Uterus (tissue), 2 donors: Measurements from ENCODE around the gene NDUFB11.

Experiments
- CTCF ChIP-seq, 4 experiments: fragments of 200-600 bp in 2 of 4; fragments of 450-650 bp in 2 of 4; sonication (generic) in 2 of 4; IDR thresholded peaks; one replicate each; pipeline ENCODE4 v1.5.1; 2016 to 2019; ENCODE audit warnings: antibody characterized with exemption in 4 of 4, mild to moderate bottlenecking in 2 of 4, moderate library complexity in 1 of 4
- POLR2A ChIP-seq, 2 donors: fragments of 450-650 bp; IDR thresholded peaks; one replicate each; pipeline ENCODE4 v1.6.1; 2016; ENCODE audit warnings: antibody characterized with exemption in 2 of 2, mild to moderate bottlenecking in 1 of 2, moderate library complexity in 1 of 2

GRCh38 chrX:47180346-47180745 is 35.8 kb upstream of the NDUFB11 start:
- TF ChIP-seq CTCF (IDR thresholded peaks at IDR 0.05) = no peak
- no peak for TF ChIP-seq POLR2A (IDR thresholded peaks at IDR 0.05)
